22Rv1 (cell line): Measurements from ENCODE around the gene OGDHL.

Experiments used
- H3K27ac ChIP-seq: fragments of 450-650 bp; 2 replicates; pipeline ENCODE4 v1.5.1; 2017
- ZFX ChIP-seq: fragments of 450-650 bp; IDR thresholded peaks from 2 replicates; pipeline ENCODE4 v1.6.1; 2017; ENCODE audit warnings: antibody characterized with exemption, borderline replicate concordance
- TF ChIP-seq, protein P1 (sequence below): fragments of 450-650 bp; IDR thresholded peaks from 2 replicates; pipeline ENCODE4 v1.5.1; 2017; ENCODE audit warnings: mild to moderate bottlenecking

OGDHL gene

DNA sequence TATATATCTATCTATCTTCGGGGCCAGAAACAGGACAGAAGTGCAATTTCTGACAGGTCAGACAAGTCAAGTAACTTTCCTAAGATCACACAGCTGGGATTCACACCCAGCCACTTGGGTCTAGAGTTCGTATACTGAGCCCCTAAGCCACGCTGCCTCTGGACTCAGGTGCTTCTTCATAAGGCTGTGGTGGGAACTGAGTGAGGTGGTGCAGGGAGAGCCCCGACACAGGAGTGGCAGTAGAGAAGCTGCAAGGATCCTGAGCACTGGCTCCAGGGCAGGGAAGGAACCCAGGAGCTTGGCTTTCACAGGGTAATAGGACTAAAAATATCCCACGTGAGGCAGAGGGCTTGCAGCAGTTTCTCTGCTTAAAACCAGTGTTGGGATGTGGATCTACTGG is 48.9 kb downstream of the OGDHL start:
- no peak overlapping the region for H3K27ac ChIP-seq
- TF ChIP-seq ZFX = no peak
- TF ChIP-seq, protein P1, sequence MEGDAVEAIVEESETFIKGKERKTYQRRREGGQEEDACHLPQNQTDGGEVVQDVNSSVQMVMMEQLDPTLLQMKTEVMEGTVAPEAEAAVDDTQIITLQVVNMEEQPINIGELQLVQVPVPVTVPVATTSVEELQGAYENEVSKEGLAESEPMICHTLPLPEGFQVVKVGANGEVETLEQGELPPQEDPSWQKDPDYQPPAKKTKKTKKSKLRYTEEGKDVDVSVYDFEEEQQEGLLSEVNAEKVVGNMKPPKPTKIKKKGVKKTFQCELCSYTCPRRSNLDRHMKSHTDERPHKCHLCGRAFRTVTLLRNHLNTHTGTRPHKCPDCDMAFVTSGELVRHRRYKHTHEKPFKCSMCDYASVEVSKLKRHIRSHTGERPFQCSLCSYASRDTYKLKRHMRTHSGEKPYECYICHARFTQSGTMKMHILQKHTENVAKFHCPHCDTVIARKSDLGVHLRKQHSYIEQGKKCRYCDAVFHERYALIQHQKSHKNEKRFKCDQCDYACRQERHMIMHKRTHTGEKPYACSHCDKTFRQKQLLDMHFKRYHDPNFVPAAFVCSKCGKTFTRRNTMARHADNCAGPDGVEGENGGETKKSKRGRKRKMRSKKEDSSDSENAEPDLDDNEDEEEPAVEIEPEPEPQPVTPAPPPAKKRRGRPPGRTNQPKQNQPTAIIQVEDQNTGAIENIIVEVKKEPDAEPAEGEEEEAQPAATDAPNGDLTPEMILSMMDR = no peak

DNA sequence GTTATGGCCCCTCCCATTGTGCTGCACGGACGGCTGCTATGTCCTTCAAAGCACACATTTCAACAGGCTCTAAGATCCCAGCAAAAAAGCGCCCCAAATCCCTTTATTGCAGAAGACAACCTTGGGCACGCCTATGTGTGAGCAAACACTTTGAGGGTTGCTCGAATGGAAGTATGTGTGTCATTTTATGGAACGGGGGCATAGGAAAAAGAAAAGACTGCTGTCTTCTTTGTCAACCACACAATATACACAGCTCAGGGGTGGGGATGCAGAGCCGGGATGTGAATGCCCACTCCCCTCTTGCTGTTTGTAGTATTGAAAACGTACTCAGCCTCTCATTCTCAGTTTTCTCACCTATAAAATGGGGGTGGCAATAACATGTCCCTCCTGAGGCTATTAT is 50.6 kb downstream of the OGDHL start:
- TF ChIP-seq, protein P1 = no peak
- no peak for TF ChIP-seq ZFX
- no peak overlapping the region for H3K27ac ChIP-seq

DNA sequence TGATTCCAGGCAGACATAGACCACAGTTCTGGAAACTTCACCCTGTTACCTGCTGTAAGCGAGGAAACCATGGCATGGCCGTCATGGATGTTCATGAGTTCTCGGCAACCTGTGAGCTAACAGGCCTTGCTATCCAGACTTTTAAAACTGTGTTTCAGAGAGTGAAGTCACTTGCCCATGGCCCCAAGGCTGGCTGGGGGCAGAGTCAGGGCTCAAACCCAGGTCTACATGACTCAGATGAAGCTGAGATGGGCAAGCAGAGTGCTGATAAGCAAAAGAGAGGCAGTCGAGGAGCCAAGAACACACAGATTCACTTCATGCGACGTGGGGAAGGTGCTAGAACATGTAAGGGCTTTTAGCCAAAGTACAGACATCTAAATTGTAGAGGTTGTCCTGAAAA is 51.2 kb downstream of the OGDHL start:
- TF ChIP-seq, protein P1 = no peak
- TF ChIP-seq ZFX = no peak
- no peak overlapping the region for H3K27ac ChIP-seq

- no peak overlapping the region for H3K27ac ChIP-seq
- TF ChIP-seq ZFX = no peak
- TF ChIP-seq, protein P1 = no peak
These were observed 52.2 kb downstream of the OGDHL start for GRCh38 chr10:49709934-49710333.

- no peak for TF ChIP-seq ZFX
- TF ChIP-seq, protein P1 = no peak
- H3K27ac ChIP-seq = no peak overlapping the region
These were observed 54.5 kb downstream of the OGDHL start for GRCh38 chr10:49707585-49707984.

DNA sequence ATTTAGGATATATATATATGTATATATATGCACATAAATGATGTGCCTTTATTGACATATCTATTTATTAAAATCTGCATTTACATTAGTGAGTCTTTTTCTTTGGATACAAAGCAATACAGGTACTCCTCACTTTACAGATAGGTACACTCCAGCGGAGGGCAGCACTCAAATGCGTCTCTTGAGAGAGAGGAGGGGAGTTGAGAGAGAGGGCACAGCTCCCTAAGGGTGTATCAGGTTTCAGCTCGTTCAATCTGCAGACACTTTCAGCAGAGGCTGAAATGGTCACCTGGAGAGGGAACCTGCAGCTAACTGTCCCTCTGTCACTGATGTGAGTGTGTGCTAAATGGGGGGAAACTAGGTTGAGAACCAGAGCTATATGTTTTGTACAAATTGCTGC is 61.1 kb downstream of the OGDHL start:
- TF ChIP-seq, protein P1 = no peak
- TF ChIP-seq ZFX = no peak
- H3K27ac ChIP-seq = no peak overlapping the region

DNA sequence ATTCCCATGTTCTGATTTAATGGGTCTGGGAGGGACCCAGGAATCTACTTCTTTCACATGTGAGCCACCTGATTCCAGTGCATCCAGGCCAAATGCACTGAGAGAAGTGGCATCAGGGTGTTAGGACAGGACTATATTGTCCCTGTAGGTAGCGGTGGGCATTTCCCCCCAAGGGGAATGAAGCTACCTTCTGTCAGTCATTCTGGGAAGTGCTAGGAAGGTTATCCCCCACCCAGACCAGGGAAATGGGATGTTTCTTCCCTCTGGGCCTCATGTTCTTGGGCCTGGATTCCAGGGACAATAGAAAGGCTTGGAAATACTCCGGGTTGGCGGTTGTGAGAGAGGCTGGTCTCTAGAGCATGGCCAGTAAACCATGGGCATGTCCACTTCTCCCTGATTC is 61.9 kb downstream of the OGDHL start:
- TF ChIP-seq, protein P1 = no peak
- no peak for TF ChIP-seq ZFX
- no peak overlapping the region for H3K27ac ChIP-seq

DNA sequence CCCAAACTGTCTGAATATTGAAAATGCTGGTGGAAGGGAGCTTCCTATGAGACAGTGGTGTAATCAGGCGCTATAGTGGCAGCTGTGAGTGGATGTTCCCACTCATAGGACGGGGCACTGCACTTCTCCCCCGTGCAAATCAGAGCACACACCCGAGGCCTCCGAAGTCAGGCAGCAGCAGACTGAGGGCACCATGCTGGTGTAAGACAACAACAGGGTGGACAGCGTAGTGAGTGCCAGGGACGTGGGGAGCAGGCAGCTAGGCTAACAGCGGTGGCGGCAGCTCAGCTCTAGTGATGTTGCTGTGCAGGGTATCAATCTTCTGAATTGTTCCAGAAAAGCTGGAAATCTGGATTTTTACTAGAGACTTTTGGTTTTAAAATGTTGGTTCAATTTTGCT is 63.4 kb downstream of the OGDHL start:
- no peak overlapping the region for H3K27ac ChIP-seq
- TF ChIP-seq ZFX = no peak
- TF ChIP-seq, protein P1 = no peak
